Hepatocyte (in vitro differentiated cells): ENCODE data around the gene ZBTB7B. TPM values are rescaled to one million over a fixed set of nuclear protein-coding genes. Genes with fewer than 3 reads are reported as not detected.
A peak's percentile ranks its signal among the peaks of the same experiment; 100 is the strongest.

ENCODE experiments used
- DNase-seq: peaks from one replicate; pipeline ENCODE4 v3.0.0-alpha.2; 2016; ENCODE audit warnings: low spot score
- H2AFZ ChIP-seq: fragments of 200-600 bp; sonication (generic); 2 replicates; pipeline ENCODE4 v1.6.0; 2016; ENCODE audit warnings: antibody characterized with exemption, mild to moderate bottlenecking
- H3K27ac ChIP-seq: fragments of 200-600 bp; sonication (generic); 2 replicates; pipeline ENCODE4 v1.5.1; 2016; ENCODE audit warnings: mild to moderate bottlenecking
- H3K27me3 ChIP-seq: fragments of 200-600 bp; sonication (generic); 2 replicates; pipeline ENCODE4 v1.6.1; 2016
- H3K36me3 ChIP-seq: fragments of 200-600 bp; sonication (generic); replicated peaks from 2 replicates; pipeline ENCODE4 v1.5.1; 2016; ENCODE audit warnings: low read depth; ENCODE audit not compliant: insufficient read depth
- H3K4me1 ChIP-seq: fragments of 200-600 bp; sonication (generic); 2 replicates; pipeline ENCODE4 v1.5.1; 2016; ENCODE audit warnings: mild to moderate bottlenecking, moderate library complexity; ENCODE audit not compliant: insufficient read depth
- H3K4me2 ChIP-seq: fragments of 200-600 bp; sonication (generic); 2 replicates; pipeline ENCODE4 v1.6.0; 2016
- H3K4me3 ChIP-seq: fragments of 200-600 bp; sonication (generic); 2 replicates; pipeline ENCODE4 v1.5.1; 2016; ENCODE audit warnings: mild to moderate bottlenecking
- H3K79me2 ChIP-seq: fragments of 200-600 bp; sonication (generic); 2 replicates; pipeline ENCODE4 v1.6.0; 2017; ENCODE audit warnings: mild to moderate bottlenecking
- H3K9me2 ChIP-seq: fragments of 200-600 bp; sonication (generic); replicated peaks from 2 replicates; pipeline ENCODE4 v1.6.0; 2017; ENCODE audit warnings: mild to moderate bottlenecking; ENCODE audit not compliant: insufficient read depth
- H3K9me3 ChIP-seq: fragments of 200-600 bp; sonication (generic); 2 replicates; pipeline ENCODE4 v1.5.1; 2016; ENCODE audit warnings: low read depth, mild to moderate bottlenecking
- H4K20me1 ChIP-seq: fragments of 200-600 bp; sonication (generic); 2 replicates; pipeline ENCODE4 v1.6.0; 2016; ENCODE audit warnings: mild to moderate bottlenecking; ENCODE audit not compliant: insufficient read depth, poor library complexity, severe bottlenecking
- CTCF ChIP-seq: fragments of 200-600 bp; sonication (generic); IDR thresholded peaks from 2 replicates; pipeline ENCODE4 v1.5.1; 2016; ENCODE audit warnings: antibody characterized with exemption, mild to moderate bottlenecking; ENCODE audit not compliant: poor library complexity
- EZH2 ChIP-seq: fragments of 200-600 bp; sonication (generic); IDR thresholded peaks from 2 replicates; pipeline ENCODE4 v1.6.1; 2016; ENCODE audit warnings: antibody characterized with exemption, mild to moderate bottlenecking, borderline replicate concordance
- EZH2phosphoT487 ChIP-seq: fragments of 200-600 bp; sonication (generic); IDR thresholded peaks from one replicate; pipeline ENCODE4 v1.6.1; 2018; ENCODE audit warnings: antibody characterized with exemption, mild to moderate bottlenecking, low read depth, moderate library complexity; ENCODE audit not compliant: unreplicated experiment, severe bottlenecking
- WGBS: methylation state at CpG from one replicate; pipeline ENCODE4 v1.1.6; 2016; ENCODE audit warnings: low lambda C conversion rate; ENCODE audit errors: missing lambda C conversion rate; 5-methylcytosine and 5-hydroxymethylcytosine counted together
- polyA plus RNA-seq: library from polyadenylated mRNA; unstranded; fragments of >200 nt; fragmentation: Nextera tagmentation; extraction: Ambion mirVana; gene quantifications from 2 replicates; pipeline ENCODE4 v1.2.1, GENCODE V29; 2016
- total RNA-seq: library from RNA; depleted of rRNA; stranded (reverse); fragments of >200 nt; gene quantifications from 2 replicates; pipeline ENCODE4 v1.2.3, GENCODE V29; 2014

ZBTB7B gene
- total and polyA plus RNA-seq, 2 experiments from 2014 or later, result 13.3 to 29.2 TPM

- Histone ChIP-seq H3K9me3 (no peaks in the 10 kb centered on the region), H3K4me2 (peak overlapping the region; percentile 65), H2AFZ (no peak overlapping the region), H3K4me1 (peaks cover 37% of the 10 kb centered on the region), H3K27me3 (no peaks in the 10 kb centered on the region), H3K36me3 (no peaks in the 10 kb centered on the region), H3K9me2 (no peaks in the 10 kb centered on the region), H3K79me2 (peaks cover 86% of the 10 kb centered on the region), H3K4me3 (no peak overlapping the region), H4K20me1 (peaks cover 12% of the 10 kb centered on the region), H3K27ac (no peak overlapping the region)
- WGBS, result 92% methylated on average over 2 of the region's 2 CpGs
- TF ChIP-seq EZH2 (no peak), EZH2phosphoT487 (no peak), CTCF (no peak)
- no peak for DNase-seq
Measured at GRCh38 chr1:155006601-155007101, 4.0 kb downstream of the ZBTB7B start.

- Histone ChIP-seq H3K79me2 (peaks cover 88% of the 10 kb centered on the region), H3K27me3 (no peaks in the 10 kb centered on the region), H3K4me3 (no peak overlapping the region), H3K9me3 (no peaks in the 10 kb centered on the region), H4K20me1 (peaks cover 13% of the 10 kb centered on the region), H2AFZ (no peak overlapping the region), H3K4me1 (peaks cover 37% of the 10 kb centered on the region), H3K27ac (no peak overlapping the region), H3K36me3 (no peaks in the 10 kb centered on the region), H3K9me2 (no peaks in the 10 kb centered on the region), H3K4me2 (peak overlapping the region; percentile 65)
- TF ChIP-seq EZH2 (no peak), EZH2phosphoT487 (no peak), CTCF (no peak)
- DNase-seq, result no peak
- 93% methylated on average over 3 of the region's 6 CpGs for WGBS
Measured at GRCh38 chr1:155007251-155007828, 4.7 kb downstream of the ZBTB7B start.

- no peak overlapping the region for H3K4me3 ChIP-seq
- H3K4me1 ChIP-seq, result peaks cover 37% of the 10 kb centered on the region
Measured at GRCh38 chr1:155008015-155008941, 5.7 kb downstream of the ZBTB7B start.

More at GRCh38 chr1:155008015-155008941, 5.7 kb downstream of the ZBTB7B start:
- Histone ChIP-seq H3K4me2 (peak overlapping the region; percentile 65), H3K27me3 (no peaks in the 10 kb centered on the region), H3K9me2 (no peaks in the 10 kb centered on the region), H4K20me1 (peaks cover 18% of the 10 kb centered on the region), H3K36me3 (no peaks in the 10 kb centered on the region), H3K27ac (peak overlapping the region; percentile 28), H3K79me2 (peaks cover 86% of the 10 kb centered on the region), H2AFZ (no peak overlapping the region), H3K9me3 (no peaks in the 10 kb centered on the region)
- DNase-seq, result no peak
- TF ChIP-seq CTCF, result no peak
- TF ChIP-seq EZH2, result no peak
- TF ChIP-seq EZH2phosphoT487, result no peak
- WGBS, result 84% methylated on average over 6 of the region's 16 CpGs
